OCI-LY1 (cell line): Measurements from ENCODE around the gene SPZ1.

ENCODE experiments used
- EZH2 ChIP-seq: fragments of 200-600 bp; sonication (generic), shearing (Covaris generic); IDR thresholded peaks from 2 replicates; pipeline ENCODE4 v1.8.0; 2017; ENCODE audit warnings: borderline replicate concordance, mixed run types, mild to moderate bottlenecking, antibody characterized with exemption, low read length, moderate library complexity, mixed read lengths
- TF ChIP-seq, protein P1 (sequence below): fragments of 200-600 bp; sonication (generic), shearing (Covaris generic); IDR thresholded peaks from 2 replicates; pipeline ENCODE4 v1.5.1; 2017; ENCODE audit warnings: mild to moderate bottlenecking, antibody characterized with exemption, low read length, moderate library complexity, mixed read lengths

GRCh38 chr5:80275347-80275746, 44.5 kb upstream of the SPZ1 start:
- TF ChIP-seq, protein P1, sequence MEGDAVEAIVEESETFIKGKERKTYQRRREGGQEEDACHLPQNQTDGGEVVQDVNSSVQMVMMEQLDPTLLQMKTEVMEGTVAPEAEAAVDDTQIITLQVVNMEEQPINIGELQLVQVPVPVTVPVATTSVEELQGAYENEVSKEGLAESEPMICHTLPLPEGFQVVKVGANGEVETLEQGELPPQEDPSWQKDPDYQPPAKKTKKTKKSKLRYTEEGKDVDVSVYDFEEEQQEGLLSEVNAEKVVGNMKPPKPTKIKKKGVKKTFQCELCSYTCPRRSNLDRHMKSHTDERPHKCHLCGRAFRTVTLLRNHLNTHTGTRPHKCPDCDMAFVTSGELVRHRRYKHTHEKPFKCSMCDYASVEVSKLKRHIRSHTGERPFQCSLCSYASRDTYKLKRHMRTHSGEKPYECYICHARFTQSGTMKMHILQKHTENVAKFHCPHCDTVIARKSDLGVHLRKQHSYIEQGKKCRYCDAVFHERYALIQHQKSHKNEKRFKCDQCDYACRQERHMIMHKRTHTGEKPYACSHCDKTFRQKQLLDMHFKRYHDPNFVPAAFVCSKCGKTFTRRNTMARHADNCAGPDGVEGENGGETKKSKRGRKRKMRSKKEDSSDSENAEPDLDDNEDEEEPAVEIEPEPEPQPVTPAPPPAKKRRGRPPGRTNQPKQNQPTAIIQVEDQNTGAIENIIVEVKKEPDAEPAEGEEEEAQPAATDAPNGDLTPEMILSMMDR: peak; percentile 93
- TF ChIP-seq EZH2: no peak
